ENCODE data around the gene SKAP2. TPM values are rescaled to one million over a fixed set of nuclear protein-coding genes. Genes with fewer than 3 reads are reported as not detected.

The SKAP2 gene
- total RNA-seq, 1 experiment from 2014 or later, result 9.6 TPM

GRCh38 chr7:26891400-26892350 lies 27.3 kb upstream of the SKAP2 start:
- Histone ChIP-seq H3F3A (ENCODE audit: low read length, unreplicated experiment) (no peaks in the 10 kb centered on the region), H3K27me3 (ENCODE audit: low read length) (no peaks in the 10 kb centered on the region), H3K36me3 (ENCODE audit: low read depth, low read length) (no peaks in the 10 kb centered on the region), H3K9me2 (replicated peaks; ENCODE audit: low read length) (no peaks in the 10 kb centered on the region), H3K79me2 (ENCODE audit: low read length) (no peaks in the 10 kb centered on the region), H2AFZ (ENCODE audit: low read length) (0 out of 2 replicates have a peak overlapping the region, but pooled peaks have one; percentile 41), H3K27ac (ENCODE audit: low read length) (peak overlapping the region; percentile 52), H3K9ac (ENCODE audit: low read length) (no peak overlapping the region), H4K20me1 (ENCODE audit: low read length) (no peaks in the 10 kb centered on the region), H3K9me3 (ENCODE audit: low read length) (no peaks in the 10 kb centered on the region), H3K4me2 (ENCODE audit: low read length) (peak overlapping the region; percentile 54), H3K4me1 (ENCODE audit: insufficient read depth, low read length) (peaks cover 17% of the 10 kb centered on the region), H3K4me3 (ENCODE audit: low read length) (no peak overlapping the region)
- TF ChIP-seq, protein P1, sequence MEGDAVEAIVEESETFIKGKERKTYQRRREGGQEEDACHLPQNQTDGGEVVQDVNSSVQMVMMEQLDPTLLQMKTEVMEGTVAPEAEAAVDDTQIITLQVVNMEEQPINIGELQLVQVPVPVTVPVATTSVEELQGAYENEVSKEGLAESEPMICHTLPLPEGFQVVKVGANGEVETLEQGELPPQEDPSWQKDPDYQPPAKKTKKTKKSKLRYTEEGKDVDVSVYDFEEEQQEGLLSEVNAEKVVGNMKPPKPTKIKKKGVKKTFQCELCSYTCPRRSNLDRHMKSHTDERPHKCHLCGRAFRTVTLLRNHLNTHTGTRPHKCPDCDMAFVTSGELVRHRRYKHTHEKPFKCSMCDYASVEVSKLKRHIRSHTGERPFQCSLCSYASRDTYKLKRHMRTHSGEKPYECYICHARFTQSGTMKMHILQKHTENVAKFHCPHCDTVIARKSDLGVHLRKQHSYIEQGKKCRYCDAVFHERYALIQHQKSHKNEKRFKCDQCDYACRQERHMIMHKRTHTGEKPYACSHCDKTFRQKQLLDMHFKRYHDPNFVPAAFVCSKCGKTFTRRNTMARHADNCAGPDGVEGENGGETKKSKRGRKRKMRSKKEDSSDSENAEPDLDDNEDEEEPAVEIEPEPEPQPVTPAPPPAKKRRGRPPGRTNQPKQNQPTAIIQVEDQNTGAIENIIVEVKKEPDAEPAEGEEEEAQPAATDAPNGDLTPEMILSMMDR (conservative IDR thresholded peaks at IDR 0.05; ENCODE audit: low read depth, low read length), result no peak
- TF ChIP-seq EZH2phosphoT487 (IDR thresholded peaks at IDR 0.05; ENCODE audit: borderline replicate concordance, low read length), result no peak
- TF ChIP-seq EZH2 (IDR thresholded peaks at IDR 0.05; ENCODE audit: low read length, unreplicated experiment), result no peak
- intact Hi-C loops (cut with micrococcal nuclease), result no loop called here
- ATAC-seq (peak; percentile 91), DNase-seq (peak; percentile 60)
- ChIA-PET CTCF (no interaction called here), POLR2A (ENCODE audit: unreplicated experiment) (interaction anchor here (0.7 kb wide), 1 partner anchor 28 kb away, joined by 3 read pairs; no protein-coding TSS in a partner anchor)
- BruUV-seq (replicated peaks), result no TSS peak

- no peak for ATAC-seq
Measured at GRCh38 chr7:26880852-26881251, 16.5 kb upstream of the SKAP2 start.

DNA sequence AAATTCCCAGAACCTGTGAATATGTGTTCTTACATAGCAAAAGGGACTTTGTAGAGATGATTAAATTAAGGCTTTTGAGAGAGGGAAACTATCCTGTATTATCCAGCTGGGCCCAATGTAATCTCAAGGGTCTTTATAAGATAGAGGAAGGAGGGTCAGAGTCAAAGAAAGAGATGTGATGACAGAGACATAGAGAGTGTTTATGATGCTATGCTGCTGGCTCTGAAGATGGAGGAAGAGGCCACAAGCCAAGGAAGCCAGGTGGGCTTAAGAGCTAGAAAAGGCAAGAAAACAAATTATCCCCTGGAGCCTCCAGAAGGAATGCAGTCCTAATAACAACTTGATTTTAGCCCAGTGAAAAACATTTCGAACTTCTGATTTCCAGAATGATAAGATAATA lies 15.3 kb upstream of the SKAP2 start:
- Histone ChIP-seq H3K36me3 (ENCODE audit: low read depth, low read length) (no peaks in the 10 kb centered on the region), H3F3A (ENCODE audit: low read length, unreplicated experiment) (no peaks in the 10 kb centered on the region), H3K27me3 (ENCODE audit: low read length) (no peaks in the 10 kb centered on the region), H3K4me1 (ENCODE audit: insufficient read depth, low read length) (no peaks in the 10 kb centered on the region), H3K4me2 (ENCODE audit: low read length) (no peak overlapping the region), H3K9ac (ENCODE audit: low read length) (no peak overlapping the region), H3K9me2 (replicated peaks; ENCODE audit: low read length) (no peaks in the 10 kb centered on the region), H2AFZ (ENCODE audit: low read length) (no peak overlapping the region), H3K79me2 (ENCODE audit: low read length) (no peaks in the 10 kb centered on the region), H3K4me3 (ENCODE audit: low read length) (no peak overlapping the region), H3K27ac (ENCODE audit: low read length) (no peak overlapping the region), H3K9me3 (ENCODE audit: low read length) (no peaks in the 10 kb centered on the region), H4K20me1 (ENCODE audit: low read length) (no peaks in the 10 kb centered on the region)
- ATAC-seq, result no peak
- no peak for DNase-seq
- intact Hi-C loops (cut with micrococcal nuclease), result no loop called here
- BruUV-seq (replicated peaks), result no TSS peak
- ChIA-PET CTCF (no interaction called here), POLR2A (ENCODE audit: unreplicated experiment) (no interaction called here)
- TF ChIP-seq EZH2 (IDR thresholded peaks at IDR 0.05; ENCODE audit: low read length, unreplicated experiment), result no peak
- TF ChIP-seq EZH2phosphoT487 (IDR thresholded peaks at IDR 0.05; ENCODE audit: borderline replicate concordance, low read length), result no peak
- TF ChIP-seq, protein P1 (conservative IDR thresholded peaks at IDR 0.05; ENCODE audit: low read depth, low read length), result no peak

More at GRCh38 chr7:26880852-26881251, 16.5 kb upstream of the SKAP2 start:
- H3F3A ChIP-seq (ENCODE audit: low read length, unreplicated experiment), result no peaks in the 10 kb centered on the region
- no peaks in the 10 kb centered on the region for H4K20me1 ChIP-seq (ENCODE audit: low read length)
- CTCF ChIA-PET, result no interaction called here
- H3K27me3 ChIP-seq (ENCODE audit: low read length), result no peaks in the 10 kb centered on the region
- H3K36me3 ChIP-seq (ENCODE audit: low read depth, low read length), result no peaks in the 10 kb centered on the region; the same call in 1 of the 2 replicates
- H3K79me2 ChIP-seq (ENCODE audit: low read length), result no peaks in the 10 kb centered on the region
- intact Hi-C loops (cut with micrococcal nuclease), result no loop called here
- H3K9me3 ChIP-seq (ENCODE audit: low read length), result no peaks in the 10 kb centered on the region
- no peak for TF ChIP-seq EZH2 (IDR thresholded peaks at IDR 0.05; ENCODE audit: low read length, unreplicated experiment)
- POLR2A ChIA-PET (ENCODE audit: unreplicated experiment), result no interaction called here
- H3K9me2 ChIP-seq (replicated peaks; ENCODE audit: low read length), result no peaks in the 10 kb centered on the region
- H2AFZ ChIP-seq (ENCODE audit: low read length), result no peak overlapping the region
- no peak overlapping the region for H3K27ac ChIP-seq (ENCODE audit: low read length)
- no peaks in the 10 kb centered on the region for H3K4me1 ChIP-seq (ENCODE audit: insufficient read depth, low read length)
- no peak overlapping the region for H3K9ac ChIP-seq (ENCODE audit: low read length)
- no TSS peak for BruUV-seq (replicated peaks)
- no peak overlapping the region for H3K4me2 ChIP-seq (ENCODE audit: low read length)
- no peak for DNase-seq
- H3K4me3 ChIP-seq (ENCODE audit: low read length), result no peak overlapping the region
